Measurements from ENCODE around the gene POLR3B.
"Not testable (repeated sequence)": the region's sequence is repeated elsewhere in the genome, so short reads cannot be mapped to it uniquely, and the experiment has no call there.

POLR3B gene

DNA sequence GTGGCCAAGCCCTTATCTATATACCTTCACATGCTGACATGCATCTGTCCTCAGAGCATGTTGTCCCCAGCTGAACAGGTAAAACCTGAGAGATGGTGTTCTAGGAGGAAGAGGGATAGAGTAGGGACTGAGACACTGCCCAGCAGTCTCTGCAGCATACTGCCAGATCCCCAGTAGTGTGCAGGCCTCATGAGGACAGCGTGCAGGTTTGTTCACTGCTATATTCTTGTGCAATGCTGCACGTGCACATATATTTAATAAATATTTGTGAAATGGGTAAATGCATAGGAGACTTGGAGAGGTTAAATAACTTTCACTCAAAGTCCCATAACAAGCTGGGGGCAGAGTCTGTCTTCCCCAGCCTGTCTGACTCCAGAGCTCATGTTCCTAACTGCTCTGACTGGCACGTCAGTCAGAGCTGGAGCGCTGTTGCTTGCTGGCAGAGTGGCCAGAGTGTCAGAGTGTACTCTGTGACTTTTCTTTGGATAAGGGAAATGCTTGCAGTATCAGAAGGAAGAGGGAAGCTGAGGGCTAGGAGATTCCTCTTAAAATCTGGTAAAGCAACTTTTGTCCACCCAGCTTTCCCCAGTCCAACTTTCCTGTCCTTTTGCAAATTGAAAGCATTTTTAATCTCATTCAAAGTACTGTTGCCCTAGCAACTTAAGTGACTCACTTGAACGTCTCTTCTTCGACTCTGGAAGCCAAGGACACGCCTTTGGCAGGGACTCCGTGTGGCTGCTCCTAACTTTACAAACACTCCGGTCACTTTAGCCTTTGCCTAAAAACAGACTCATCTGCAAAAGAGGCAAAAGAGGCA, 14.9 kb upstream of the POLR3B start:
- no peak for DNase-seq (ENCODE audit: low read depth)

GRCh38 chr12:106343214-106343528, 14.4 kb upstream of the POLR3B start:
- DNase-seq (ENCODE audit: low read depth): no peak

DNA sequence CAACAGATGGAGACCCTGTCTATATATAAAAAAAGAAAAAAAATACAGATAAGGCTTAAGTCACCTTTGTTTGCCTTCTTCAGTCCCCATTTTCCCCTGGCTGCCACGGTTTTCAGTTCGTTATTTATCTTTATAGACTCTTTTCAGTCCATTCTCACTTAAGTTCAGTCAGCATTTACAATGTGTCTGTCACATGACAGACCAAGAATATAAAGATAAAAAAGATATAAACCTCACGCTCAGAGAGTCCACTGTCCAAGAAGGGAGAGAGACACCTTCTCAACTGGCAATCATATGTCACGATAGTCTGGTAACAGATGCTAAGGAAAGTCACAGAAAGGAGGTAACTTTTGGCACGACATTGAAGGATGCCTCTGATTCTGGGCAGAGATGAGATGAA, 13.4 kb upstream of the POLR3B start:
- DNase-seq (ENCODE audit: low read depth): no peak

DNA sequence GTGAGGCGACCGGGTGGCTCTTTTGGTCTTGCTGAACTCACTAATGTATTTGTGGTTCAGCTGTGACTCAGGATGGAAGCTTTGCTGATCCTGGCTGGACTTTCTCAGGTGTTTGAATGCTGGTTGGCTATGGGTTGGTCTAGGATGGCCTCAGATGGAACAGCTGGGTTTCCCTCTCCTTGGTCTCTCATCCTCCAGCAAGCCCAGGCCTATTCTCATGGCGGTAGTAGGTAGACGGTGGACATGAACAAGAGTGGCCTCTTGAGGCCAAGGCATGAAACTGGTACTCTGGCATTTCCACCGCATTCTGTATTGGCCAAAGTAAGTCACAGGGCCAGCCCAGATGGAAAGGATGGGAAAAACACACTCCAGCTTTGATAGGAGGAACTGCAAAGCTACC, 11.8 kb upstream of the POLR3B start:
- no peak for DNase-seq (ENCODE audit: low read depth)

DNA sequence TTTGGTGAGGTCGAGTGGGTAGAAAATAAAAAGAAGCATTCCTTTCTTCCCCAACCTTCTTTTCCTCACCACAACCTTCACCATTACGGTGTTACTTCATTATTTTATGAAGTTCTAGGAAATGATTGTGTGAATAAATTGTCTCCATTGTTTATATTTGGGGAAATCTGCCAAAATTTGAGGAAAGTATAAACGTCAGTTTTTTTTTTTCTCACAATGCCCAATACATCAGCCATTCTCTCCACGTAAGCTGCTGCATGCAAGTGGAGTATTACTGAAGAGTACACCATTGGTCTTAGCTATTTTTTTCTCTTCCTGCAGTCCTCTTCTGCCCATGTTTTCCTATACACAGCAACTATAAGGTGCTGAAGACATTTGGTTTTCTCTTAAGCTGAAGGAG, 9.1 kb upstream of the POLR3B start:
- no peak for DNase-seq (ENCODE audit: low read depth)

DNA sequence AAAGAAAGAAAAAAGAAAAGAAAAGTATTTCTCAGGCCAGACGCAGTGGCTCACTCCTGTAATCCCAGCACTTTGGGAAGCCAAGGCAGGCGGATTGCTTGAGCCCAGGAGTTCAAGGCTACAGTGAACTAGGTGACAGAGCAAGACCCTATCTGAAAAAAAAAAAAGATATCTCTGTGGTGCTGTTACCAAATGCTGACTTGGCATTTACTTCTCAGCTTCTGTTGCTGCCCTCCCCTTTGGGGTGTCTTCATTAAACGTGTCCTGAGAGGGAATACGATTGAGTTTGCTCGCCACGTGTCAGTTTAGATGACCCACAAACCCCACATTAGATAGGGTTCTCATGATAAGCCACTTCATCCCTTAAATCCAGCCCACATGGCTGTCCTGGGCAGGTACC, 4.4 kb upstream of the POLR3B start:
- no peak for DNase-seq (ENCODE audit: low read depth)

DNA sequence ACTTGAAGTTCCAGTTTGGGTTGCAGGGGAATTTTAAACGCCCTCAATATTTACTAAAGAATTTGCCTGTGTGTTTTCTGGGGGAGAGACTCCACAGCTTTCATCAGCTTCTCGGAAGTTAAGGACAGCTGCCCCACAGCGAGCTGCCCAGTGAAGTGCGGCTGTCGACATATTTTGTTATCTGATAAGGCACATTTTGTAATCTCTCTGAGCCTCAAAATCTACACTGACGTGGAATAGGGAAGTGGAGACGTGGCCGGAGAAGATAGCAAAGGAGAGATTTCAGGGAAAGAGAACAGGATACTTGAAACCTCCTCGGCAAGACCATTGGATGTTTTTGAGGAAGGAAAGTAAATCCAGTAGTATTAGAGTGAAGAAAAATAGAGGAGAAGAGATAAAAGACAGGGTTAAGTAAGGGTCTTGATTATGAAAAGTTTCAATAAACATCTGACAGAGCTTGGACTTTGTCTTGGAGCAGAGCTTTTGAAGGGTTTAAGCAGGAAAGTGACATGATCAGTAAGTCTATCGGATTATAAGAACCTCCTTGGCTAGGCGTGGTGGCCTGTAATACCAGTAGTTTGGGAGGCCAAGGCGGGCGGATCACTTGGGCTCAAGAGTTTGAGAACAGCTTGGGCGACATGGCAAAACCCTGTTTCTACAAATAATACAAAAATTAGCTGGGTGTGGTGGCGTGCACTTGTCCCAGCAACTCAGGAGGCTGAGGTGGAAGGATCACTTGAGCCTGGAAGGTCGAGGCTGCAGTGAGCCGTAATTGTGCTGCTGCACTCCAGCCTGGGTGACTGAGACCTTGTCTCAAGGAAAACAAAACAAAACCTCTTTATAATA, 1.1 kb downstream of the POLR3B start:
- peak; percentile 73 for DNase-seq (ENCODE audit: low read depth)

- no peak for DNase-seq (ENCODE audit: low read depth)
Observed at GRCh38 chr12:106359646-106360399, 2.3 kb downstream of the POLR3B start.

DNA sequence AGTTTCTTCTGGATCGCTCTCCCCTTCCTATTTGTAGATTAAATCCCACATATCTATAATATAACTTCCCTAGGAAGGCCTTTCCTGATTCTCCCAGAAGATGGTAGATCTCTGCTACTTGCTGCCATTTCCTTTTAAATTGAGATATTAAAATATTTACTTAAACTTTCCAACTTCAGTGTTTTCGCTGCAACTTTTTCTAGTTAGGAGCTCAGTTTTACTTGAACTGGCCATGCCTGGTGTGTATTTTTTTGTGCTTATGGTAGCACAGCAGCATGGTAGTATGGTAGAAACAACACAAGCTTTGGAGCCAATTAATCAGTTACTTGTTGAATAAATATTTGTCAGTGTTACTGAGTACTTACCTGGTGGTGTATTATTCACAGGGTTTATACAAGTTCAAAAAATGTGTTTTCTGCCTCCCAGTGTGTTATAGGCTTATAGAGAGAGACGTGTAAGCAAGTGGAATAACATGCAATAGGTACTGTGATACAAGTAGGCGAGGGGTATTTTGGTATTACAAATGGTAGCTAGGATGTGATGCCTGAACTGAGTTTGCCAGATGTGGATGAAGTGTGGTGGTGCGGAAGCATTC, 2.9 kb downstream of the POLR3B start:
- DNase-seq (ENCODE audit: low read depth): no peak

DNA sequence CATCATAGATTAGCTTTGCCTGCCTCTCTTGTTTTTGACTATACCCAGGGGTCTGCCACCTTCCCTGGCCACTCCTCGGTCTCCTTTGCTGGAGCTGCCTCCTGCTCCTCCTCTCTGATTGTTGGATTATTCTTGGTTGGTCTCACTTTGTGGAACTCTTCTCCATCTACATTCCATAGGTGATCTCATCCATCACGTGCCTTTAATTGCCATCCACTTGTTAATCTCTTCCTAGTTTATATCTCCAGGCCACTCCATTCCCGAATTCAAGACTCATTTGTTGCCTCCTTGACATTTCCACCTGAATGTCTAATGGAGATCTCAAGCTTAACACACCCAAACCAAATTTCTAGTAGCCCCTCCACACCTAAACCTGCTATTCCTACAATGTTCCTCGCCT, 5.4 kb downstream of the POLR3B start:
- DNase-seq (ENCODE audit: low read depth): no peak

DNA sequence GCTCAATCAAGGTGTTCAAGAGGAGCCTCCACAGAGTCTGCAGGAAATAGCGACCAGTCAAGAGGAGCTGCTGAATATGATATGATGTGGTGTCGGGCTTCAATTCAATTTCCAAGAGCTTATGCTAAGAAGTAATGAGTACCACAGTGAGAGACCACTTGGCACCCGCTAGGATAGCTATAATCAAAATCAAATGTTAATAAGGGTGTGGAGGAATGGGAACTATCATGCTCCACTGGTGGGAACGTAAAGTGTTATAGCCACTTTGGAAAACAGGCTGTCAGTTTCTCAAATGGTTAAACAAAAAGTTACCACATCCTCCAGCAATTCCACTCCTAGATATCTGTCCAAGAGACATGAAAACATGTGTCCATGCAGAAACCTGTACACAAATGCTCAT, 6.7 kb downstream of the POLR3B start:
- no peak for DNase-seq (ENCODE audit: low read depth)

DNA sequence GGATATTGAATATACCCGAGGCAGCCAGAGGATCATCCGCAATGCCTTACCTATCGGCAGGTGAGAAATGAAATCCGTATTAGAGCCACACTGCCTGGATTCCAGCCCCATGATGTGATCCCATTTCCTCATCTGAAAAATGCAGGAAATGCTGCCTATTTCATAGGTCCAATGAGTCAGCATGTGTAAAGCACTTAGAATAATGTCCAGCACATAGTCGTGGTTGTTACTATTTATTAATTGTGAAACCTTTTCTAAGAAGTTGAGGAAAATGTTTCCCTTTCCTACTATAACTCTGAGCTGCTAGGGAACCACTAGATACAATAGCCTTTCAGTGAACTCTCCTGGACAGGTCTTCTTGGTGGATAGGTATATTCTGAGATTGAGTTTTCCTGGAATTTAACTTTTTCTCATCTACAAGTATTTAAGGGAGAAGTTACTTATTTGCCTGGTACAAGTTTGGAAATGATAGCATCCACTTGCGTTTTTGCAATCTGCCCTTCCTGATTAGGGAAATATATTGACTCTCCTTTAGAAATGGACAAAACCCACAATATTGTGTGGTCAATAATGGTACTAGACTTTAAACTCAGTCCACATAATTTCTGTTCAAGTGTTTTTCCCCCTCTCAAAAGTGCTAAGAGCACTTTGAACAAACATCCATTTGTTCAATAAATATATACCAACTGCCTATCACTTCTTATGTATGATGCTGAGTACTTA, 12.2 kb downstream of the POLR3B start:
- DNase-seq (ENCODE audit: low read depth): no peak

DNA sequence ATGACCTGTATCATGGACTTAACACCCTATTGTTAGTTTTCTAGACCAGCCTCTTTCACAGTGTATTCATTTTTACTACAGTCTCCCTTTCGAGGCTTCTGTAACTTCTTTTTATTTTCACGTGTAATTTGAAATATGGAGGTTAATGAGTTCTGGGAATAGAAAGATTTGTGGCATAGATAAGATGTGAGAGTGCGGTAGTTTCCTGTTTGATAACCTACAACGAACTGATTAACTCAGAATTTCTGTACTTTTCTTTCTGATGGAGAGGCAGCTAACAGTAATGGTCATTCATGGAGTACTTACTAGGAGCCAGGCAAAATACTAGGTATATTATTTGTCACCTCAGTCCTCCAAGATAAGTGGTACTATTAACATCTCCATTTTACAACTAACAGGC, 21.2 kb downstream of the POLR3B start:
- no peak for DNase-seq (ENCODE audit: low read depth)

DNA sequence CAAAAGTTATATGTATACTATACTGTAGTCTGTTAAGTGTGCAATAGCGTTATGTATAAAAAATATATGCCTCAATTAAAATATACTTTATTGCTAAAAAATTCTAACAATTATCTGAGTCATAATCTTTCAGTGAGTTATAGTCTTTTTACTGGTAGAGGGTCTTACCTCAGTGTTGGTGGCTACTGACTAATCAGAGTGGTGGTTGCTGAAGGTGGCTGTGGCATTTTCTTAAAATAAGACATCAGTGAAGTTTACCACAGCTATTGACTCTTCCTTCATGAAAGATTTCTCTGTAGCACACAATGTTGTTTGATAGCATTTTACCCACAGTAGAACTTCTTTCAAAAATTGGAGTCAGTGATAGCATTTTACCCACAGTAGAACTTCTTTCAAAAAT, 23.4 kb downstream of the POLR3B start:
- no peak for DNase-seq (ENCODE audit: low read depth)

DNA sequence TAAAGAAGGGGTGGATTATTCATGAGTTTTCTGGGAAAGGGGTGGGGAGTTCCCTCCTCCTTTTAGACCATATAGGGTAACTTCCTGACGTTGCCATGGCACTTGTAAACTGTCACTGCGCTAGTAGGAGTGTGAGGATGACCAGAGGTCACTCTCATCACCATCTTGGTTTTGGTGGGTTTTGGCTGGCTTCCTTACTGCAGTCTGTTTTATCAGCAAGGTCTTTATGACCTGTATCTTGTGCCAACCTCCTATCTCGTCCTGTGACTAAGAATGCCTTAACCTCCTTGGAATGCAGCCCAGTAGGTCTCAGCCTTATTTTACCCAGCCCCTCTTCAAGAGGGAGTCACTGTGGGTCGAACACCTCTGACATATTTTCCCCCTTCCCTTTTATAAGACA, 24.3 kb downstream of the POLR3B start:
- not testable (repeated sequence) for DNase-seq (ENCODE audit: low read depth)

GRCh38 chr12:106386813-106387535, 29.4 kb downstream of the POLR3B start:
- no peak for DNase-seq (ENCODE audit: low read depth)

DNA sequence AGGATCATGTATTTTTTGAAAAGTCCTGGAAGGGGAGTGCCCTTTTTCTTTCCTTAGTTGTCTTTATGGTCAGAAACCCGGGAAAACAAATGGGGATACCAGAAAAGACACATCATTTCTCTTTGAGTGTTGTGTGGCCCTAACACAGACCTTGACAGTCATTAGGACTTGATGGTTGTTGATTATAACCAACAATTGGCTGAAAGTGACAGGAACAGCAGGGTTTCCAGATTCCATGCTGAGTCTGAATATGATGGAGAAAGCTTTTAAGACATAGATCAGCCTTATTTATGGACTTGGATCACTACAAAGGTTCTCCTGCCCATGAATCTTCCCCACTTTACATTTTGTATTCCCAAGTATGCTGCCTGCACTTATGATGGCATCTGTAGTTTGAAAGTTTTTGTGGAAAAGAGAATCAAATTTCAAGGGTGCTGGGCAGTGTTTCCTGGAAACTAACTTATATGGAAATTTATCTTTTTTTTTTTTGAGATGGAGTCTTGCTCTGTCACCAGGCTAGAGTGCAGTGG, 30.4 kb downstream of the POLR3B start:
- no peak for DNase-seq (ENCODE audit: low read depth)

GRCh38 chr12:106389151-106389550, 31.6 kb downstream of the POLR3B start:
- no peak for DNase-seq (ENCODE audit: low read depth)

- no peak for DNase-seq (ENCODE audit: low read depth)
Observed at GRCh38 chr12:106392759-106393158, 35.2 kb downstream of the POLR3B start.

DNA sequence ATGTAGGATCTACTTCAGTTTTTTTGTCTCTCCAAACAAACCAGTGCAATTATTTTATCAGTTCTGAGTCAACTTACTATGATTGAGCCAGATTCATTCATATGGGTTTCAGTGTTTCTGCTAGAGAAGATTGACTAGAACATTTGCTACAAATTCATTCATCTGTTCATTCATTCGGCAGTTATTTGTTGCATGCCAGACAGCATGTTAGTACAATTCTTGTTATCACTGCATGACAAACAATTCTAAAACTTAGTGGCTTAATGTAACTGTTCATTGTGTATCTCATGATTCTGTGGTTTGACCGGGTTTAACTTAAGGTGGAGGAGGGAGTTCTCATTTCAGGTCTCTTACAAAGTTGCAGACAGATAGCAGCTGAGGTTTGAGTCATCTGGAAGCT, 52.3 kb downstream of the POLR3B start:
- no peak for DNase-seq (ENCODE audit: low read depth)

DNA sequence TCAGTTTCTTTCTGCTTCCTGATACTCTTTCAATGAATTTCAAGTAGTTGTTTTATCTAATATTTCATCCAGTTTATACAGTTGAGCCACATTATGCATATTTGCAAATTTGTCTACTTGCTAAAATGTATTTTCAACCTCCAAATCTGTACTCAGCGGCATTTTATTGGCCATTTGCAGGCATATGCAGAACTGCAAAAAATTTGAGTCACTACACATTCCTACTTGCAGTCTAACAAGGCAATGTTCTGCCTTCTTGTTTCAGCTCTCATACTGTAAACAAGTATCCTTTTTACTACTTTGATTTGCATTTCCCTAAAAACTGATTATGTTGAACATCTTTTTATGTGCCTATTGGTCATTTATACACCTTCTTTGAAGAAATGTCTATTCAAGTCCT, 55.0 kb downstream of the POLR3B start:
- DNase-seq (ENCODE audit: low read depth): no peak
